ENCODE measurements around the gene WWOX. TPM values are rescaled to one million over a fixed set of nuclear protein-coding genes. Genes with fewer than 3 reads are reported as not detected.

WWOX gene
- total RNA-seq, 1 donor from 2014 or later = 28.2 TPM

- H3K27ac Mint-ChIP-seq (ENCODE audit: unreplicated experiment) = peak overlapping the region; percentile 86
Measured at GRCh38 chr16:78147911-78148401, 48.5 kb downstream of the WWOX start.

GRCh38 chr16:78150233-78150632 lies 50.8 kb downstream of the WWOX start:
- no peak overlapping the region for H3K27ac Mint-ChIP-seq (ENCODE audit: unreplicated experiment)
- H3K27me3 Mint-ChIP-seq (ENCODE audit: unreplicated experiment) = peaks cover 5% of the 10 kb centered on the region
- H3K4me1 Mint-ChIP-seq (ENCODE audit: unreplicated experiment) = peaks cover 16% of the 10 kb centered on the region
- no peak for TF ChIP-seq CTCF (IDR thresholded peaks at IDR 0.05)
- no peak for DNase-seq (ENCODE audit: extremely low spot score, unreplicated experiment)
- H3K9me3 Mint-ChIP-seq (ENCODE audit: unreplicated experiment) = no peaks in the 10 kb centered on the region
- H3K4me3 Mint-ChIP-seq (ENCODE audit: unreplicated experiment) = no peak overlapping the region
- peaks cover 3% of the 10 kb centered on the region for H3K36me3 Mint-ChIP-seq (ENCODE audit: unreplicated experiment)

More at GRCh38 chr16:78147911-78148401, 48.5 kb downstream of the WWOX start:
- peaks cover 3% of the 10 kb centered on the region for H3K36me3 Mint-ChIP-seq (ENCODE audit: unreplicated experiment)
- no peaks in the 10 kb centered on the region for H3K27me3 Mint-ChIP-seq (ENCODE audit: unreplicated experiment)
- H3K4me3 Mint-ChIP-seq (ENCODE audit: unreplicated experiment) = no peak overlapping the region
- no peaks in the 10 kb centered on the region for H3K9me3 Mint-ChIP-seq (ENCODE audit: unreplicated experiment)
- peaks cover 27% of the 10 kb centered on the region for H3K4me1 Mint-ChIP-seq (ENCODE audit: unreplicated experiment)
- no peak for DNase-seq (ENCODE audit: extremely low spot score, unreplicated experiment)
- no peak for TF ChIP-seq CTCF (IDR thresholded peaks at IDR 0.05)

- Mint-ChIP-seq H3K27ac (ENCODE audit: unreplicated experiment) (no peak overlapping the region), H3K36me3 (ENCODE audit: unreplicated experiment) (peaks cover 7% of the 10 kb centered on the region), H3K9me3 (ENCODE audit: unreplicated experiment) (peaks cover 7% of the 10 kb centered on the region), H3K4me3 (ENCODE audit: unreplicated experiment) (no peak overlapping the region), H3K27me3 (ENCODE audit: unreplicated experiment) (peaks cover 5% of the 10 kb centered on the region), H3K4me1 (ENCODE audit: unreplicated experiment) (no peaks in the 10 kb centered on the region)
- DNase-seq (ENCODE audit: extremely low spot score, unreplicated experiment) = no peak
- TF ChIP-seq CTCF (IDR thresholded peaks at IDR 0.05) = no peak
Measured at GRCh38 chr16:78154729-78155461, 55.4 kb downstream of the WWOX start.

GRCh38 chr16:78155791-78156345 lies 56.4 kb downstream of the WWOX start:
- H3K4me1 Mint-ChIP-seq (ENCODE audit: unreplicated experiment) = no peaks in the 10 kb centered on the region
- TF ChIP-seq CTCF (IDR thresholded peaks at IDR 0.05) = no peak
- DNase-seq (ENCODE audit: extremely low spot score, unreplicated experiment) = no peak
- no peak overlapping the region for H3K27ac Mint-ChIP-seq (ENCODE audit: unreplicated experiment)
- no peak overlapping the region for H3K4me3 Mint-ChIP-seq (ENCODE audit: unreplicated experiment)
- peaks cover 11% of the 10 kb centered on the region for H3K36me3 Mint-ChIP-seq (ENCODE audit: unreplicated experiment)
- peaks cover 5% of the 10 kb centered on the region for H3K27me3 Mint-ChIP-seq (ENCODE audit: unreplicated experiment)
- H3K9me3 Mint-ChIP-seq (ENCODE audit: unreplicated experiment) = peaks cover 7% of the 10 kb centered on the region

GRCh38 chr16:78161023-78161729 lies 61.7 kb downstream of the WWOX start:
- Mint-ChIP-seq H3K4me3 (ENCODE audit: unreplicated experiment) (no peak overlapping the region), H3K4me1 (ENCODE audit: unreplicated experiment) (peaks cover 25% of the 10 kb centered on the region), H3K27me3 (ENCODE audit: unreplicated experiment) (no peaks in the 10 kb centered on the region), H3K27ac (ENCODE audit: unreplicated experiment) (no peak overlapping the region), H3K9me3 (ENCODE audit: unreplicated experiment) (peaks cover 7% of the 10 kb centered on the region), H3K36me3 (ENCODE audit: unreplicated experiment) (peaks cover 13% of the 10 kb centered on the region)
- no peak for DNase-seq (ENCODE audit: extremely low spot score, unreplicated experiment)
- TF ChIP-seq CTCF (IDR thresholded peaks at IDR 0.05) = no peak
